DMS 273 (cell line): ENCODE data around the gene PPARD.
"Not testable (repeated sequence)": the region's sequence is repeated elsewhere in the genome, so short reads cannot be mapped to it uniquely, and the experiment has no call there.

ENCODE experiments used
- DNase-seq: peaks from one replicate; lab custom pipeline; 2025; ENCODE audit not compliant: unreplicated experiment; lab: John Stamatoyannopoulos, UW

PPARD gene

GRCh38 chr6:35378261-35378660, 35.9 kb downstream of the PPARD start:
- no peak for DNase-seq

GRCh38 chr6:35381132-35381531, 38.8 kb downstream of the PPARD start:
- DNase-seq: no peak

- no peak for DNase-seq
Measured at GRCh38 chr6:35382015-35382414, 39.7 kb downstream of the PPARD start.

GRCh38 chr6:35385457-35386202, 43.3 kb downstream of the PPARD start:
- no peak for DNase-seq

- DNase-seq: no peak
Measured at GRCh38 chr6:35386989-35387388, 44.6 kb downstream of the PPARD start.

- no peak for DNase-seq
Measured at GRCh38 chr6:35388030-35388429, 45.7 kb downstream of the PPARD start.

- DNase-seq: no peak
Measured at GRCh38 chr6:35388772-35389352, 46.5 kb downstream of the PPARD start.

GRCh38 chr6:35389386-35389785, 47.0 kb downstream of the PPARD start:
- DNase-seq: not testable (repeated sequence)

GRCh38 chr6:35391240-35391968, 49.0 kb downstream of the PPARD start:
- DNase-seq: peak; percentile 19

- peak; percentile 68 for DNase-seq
Measured at GRCh38 chr6:35392111-35392702, 49.8 kb downstream of the PPARD start.

- DNase-seq: no peak
Measured at GRCh38 chr6:35392773-35393672, 50.7 kb downstream of the PPARD start.

- no peak for DNase-seq
Measured at GRCh38 chr6:35396991-35397390, 54.6 kb downstream of the PPARD start.

- no peak for DNase-seq
Measured at GRCh38 chr6:35397806-35398418, 55.6 kb downstream of the PPARD start.

- no peak for DNase-seq
Measured at GRCh38 chr6:35398526-35398925, 56.2 kb downstream of the PPARD start.

GRCh38 chr6:35400111-35400510, 57.8 kb downstream of the PPARD start:
- DNase-seq: no peak

GRCh38 chr6:35400901-35401311, 58.5 kb downstream of the PPARD start:
- peak; percentile 41 for DNase-seq

- DNase-seq: no peak
Measured at GRCh38 chr6:35401514-35401913, 59.2 kb downstream of the PPARD start.

- DNase-seq: no peak
Measured at GRCh38 chr6:35402136-35402855, 59.9 kb downstream of the PPARD start.

- DNase-seq: no peak
Measured at GRCh38 chr6:35402856-35403191, 60.5 kb downstream of the PPARD start.
